Measurements from ENCODE around the gene HINFP. TPM values are rescaled to one million over a fixed set of nuclear protein-coding genes. Genes with fewer than 3 reads are reported as not detected.
A peak's percentile ranks its signal among the peaks of the same experiment; 100 is the strongest.

Gene HINFP
- total and polyA plus RNA-seq, 2 of the 8 experiments (the other 6 are each of a cell fraction or from before 2014, with no cell fraction given), result 35.0 to 37.3 TPM

DNA sequence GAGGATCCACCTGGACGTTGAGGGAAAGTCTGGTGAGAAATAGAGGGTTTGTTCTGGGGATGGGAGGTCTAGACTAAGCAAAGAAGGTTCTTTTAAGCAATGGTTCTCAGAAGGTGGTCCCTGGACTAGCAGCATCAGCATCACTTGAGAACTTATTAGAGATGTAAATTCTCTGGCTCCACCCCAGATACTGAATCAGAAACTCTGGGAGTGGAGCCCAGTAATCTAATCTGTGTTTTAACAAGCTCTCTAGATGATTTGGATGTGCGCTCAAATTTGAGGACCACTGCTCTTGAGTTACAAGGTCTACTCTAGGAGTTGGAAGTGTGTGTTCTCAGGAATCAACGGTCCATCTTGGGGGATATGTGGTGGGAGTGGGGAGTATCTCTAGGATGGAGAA, 24.2 kb downstream of the HINFP start:
- no peak overlapping the region for H3K56ac ChIP-seq (replicated peaks; ENCODE audit: insufficient read length, low read depth, low read length)
- H4K8ac ChIP-seq (ENCODE audit: extremely low read depth, insufficient read depth, low read length), result no peak overlapping the region
- H3K23ac ChIP-seq (ENCODE audit: insufficient read length), result no peak overlapping the region
- H2BK5ac ChIP-seq (ENCODE audit: low read depth, low read length), result no peak overlapping the region
- H3K27me3 ChIP-seq (replicated peaks in 1 of 4; ENCODE audit: control insufficient read depth in 3 of 4, extremely low read depth in 1 of 4, insufficient read depth in 3 of 4, low read length in 3 of 4), result peaks cover 15 to 34% (median 27%) of the 10 kb centered on the region in 4 experiments
- H3K79me1 ChIP-seq (ENCODE audit: low read depth, low read length), result no peaks in the 10 kb centered on the region
- H2BK15ac ChIP-seq (ENCODE audit: low read length), result peak overlapping the region; percentile 76
- H3K9ac ChIP-seq (replicated peaks in 1 of 4; ENCODE audit: extremely low read depth in 1 of 4, low read depth in 3 of 4, low read length in 3 of 4), result no peak overlapping the region
- no peak overlapping the region for H3K27ac ChIP-seq (ENCODE audit: low read depth, low read length)
- no peak overlapping the region for H3K18ac ChIP-seq (ENCODE audit: extremely low read depth, low read length)
- H2BK12ac ChIP-seq (ENCODE audit: low read depth, low read length), result no peak overlapping the region
- H2BK120ac ChIP-seq (replicated peaks; ENCODE audit: low read depth, low read length), result no peak overlapping the region
- H3K79me2 ChIP-seq (ENCODE audit: control insufficient read depth in 1 of 2, insufficient read depth in 2 of 2, low read length in 2 of 2), result no peaks in the 10 kb centered on the region
- no peak overlapping the region for H4K5ac ChIP-seq (ENCODE audit: insufficient read length, low read depth, low read length)
- H3K36me3 ChIP-seq (ENCODE audit: control insufficient read depth in 2 of 4, insufficient read depth in 4 of 4, low read length in 3 of 4), result no peaks in the 10 kb centered on the region
- H3K4me2 ChIP-seq (ENCODE audit: insufficient read depth in 1 of 2, low read depth in 2 of 2, low read length in 2 of 2), result no peak overlapping the region
- H2AK5ac ChIP-seq (ENCODE audit: low read depth, low read length), result no peak overlapping the region
- no peak for FAIRE-seq
- no peaks in the 10 kb centered on the region for H3K9me3 ChIP-seq (ENCODE audit: insufficient read depth in 2 of 2, low read depth in 1 of 2, low read length in 1 of 2)
- H4K20me1 ChIP-seq (replicated peaks in 1 of 2; ENCODE audit: control insufficient read depth in 1 of 2, insufficient read depth in 2 of 2, low read length in 2 of 2), result no peaks in the 10 kb centered on the region
- ChIA-PET POLR2A (ENCODE audit: partially characterized antibody) (interaction anchor here (1.0 to 2.5 kb wide), 6 partner anchors 9 to 172 kb away, joined by 3 to 6 read pairs (median 3); a partner anchor contains a TSS), CTCF (ENCODE audit: partially characterized antibody) (interaction anchor here (0.6 to 23.6 kb wide), 18 partner anchors 8 to 528 kb away, joined by 3 to 389 read pairs (median 4); partner anchors contain the start of genes CBL, NHERF4 and NLRX1)
- DNase-seq (ENCODE audit: low read depth in 1 of 2, low spot score in 2 of 2), result no peak
- WGBS, 2 experiments (ENCODE audit: extremely low coverage in 1 of 2, insufficient coverage in 1 of 2, insufficient read length in 1 of 2, insufficient replicate concordance in 2 of 2, low coverage in 1 of 2, low lambda C conversion rate in 2 of 2, missing lambda C conversion rate in 1 of 2), result 65% methylated on average over 3 of the region's 3 CpGs; no CpG with 5 or more reads in 1 of the 2 experiments
- H2BK20ac ChIP-seq (ENCODE audit: low read length), result no peak overlapping the region
- no peak overlapping the region for H3K4me3 ChIP-seq (ENCODE audit: extremely low read depth in 1 of 4, insufficient read depth in 2 of 4, low read depth in 3 of 4, low read length in 4 of 4)
- H2AFZ ChIP-seq (ENCODE audit: low read length), result peak overlapping the region; percentile 73; the same call in 1 of the 2 replicates
- H3K4ac ChIP-seq (replicated peaks; ENCODE audit: insufficient read length, low read depth, low read length), result no peak overlapping the region
- H3K23me2 ChIP-seq (ENCODE audit: low read depth, low read length), result peaks cover 12% of the 10 kb centered on the region; the same call in 1 of the 2 replicates
- H3K4me1 ChIP-seq (replicated peaks in 1 of 4; ENCODE audit: control insufficient read depth in 3 of 4, insufficient read depth in 4 of 4, low read length in 3 of 4), result peaks cover 5 to 16% (median 11%) of the 10 kb centered on the region in 4 experiments
- H4K91ac ChIP-seq (replicated peaks; ENCODE audit: insufficient read length, low read length), result no peak overlapping the region
- no peak overlapping the region for H3K14ac ChIP-seq (ENCODE audit: insufficient read length)
- no peak for TF ChIP-seq KDM5A (IDR thresholded peaks at IDR 0.05; ENCODE audit: low read length)
- TF ChIP-seq, protein P1, sequence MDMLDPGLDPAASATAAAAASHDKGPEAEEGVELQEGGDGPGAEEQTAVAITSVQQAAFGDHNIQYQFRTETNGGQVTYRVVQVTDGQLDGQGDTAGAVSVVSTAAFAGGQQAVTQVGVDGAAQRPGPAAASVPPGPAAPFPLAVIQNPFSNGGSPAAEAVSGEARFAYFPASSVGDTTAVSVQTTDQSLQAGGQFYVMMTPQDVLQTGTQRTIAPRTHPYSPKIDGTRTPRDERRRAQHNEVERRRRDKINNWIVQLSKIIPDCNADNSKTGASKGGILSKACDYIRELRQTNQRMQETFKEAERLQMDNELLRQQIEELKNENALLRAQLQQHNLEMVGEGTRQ (IDR thresholded peaks at IDR 0.05; ENCODE audit: low read length), result no peak
- TF ChIP-seq JUN (IDR thresholded peaks at IDR 0.05; ENCODE audit: low read depth, low read length), result no peak
- TF ChIP-seq KDM1A (IDR thresholded peaks at IDR 0.05; ENCODE audit: borderline replicate concordance, low read length), result no peak
- no peak for TF ChIP-seq CBX5 (IDR thresholded peaks at IDR 0.05; ENCODE audit: low read depth, low read length)
- TF ChIP-seq POLR2A (IDR thresholded peaks at IDR 0.05; ENCODE audit: control extremely low read depth in 1 of 2, low read depth in 2 of 2, low read length in 2 of 2), result no peak
- TF ChIP-seq KDM4A (IDR thresholded peaks at IDR 0.05; ENCODE audit: low read depth, low read length, severe bottlenecking), result no peak
- TF ChIP-seq GABPA (IDR thresholded peaks at IDR 0.05; ENCODE audit: borderline replicate concordance, insufficient read depth, low read length), result no peak
- no peak for TF ChIP-seq SIRT6 (IDR thresholded peaks at IDR 0.05; ENCODE audit: low read length)
- TF ChIP-seq NANOG (IDR thresholded peaks at IDR 0.05; ENCODE audit: insufficient read depth, low read depth, low read length, poor library complexity, severe bottlenecking), result no peak
- TF ChIP-seq, protein P2, sequence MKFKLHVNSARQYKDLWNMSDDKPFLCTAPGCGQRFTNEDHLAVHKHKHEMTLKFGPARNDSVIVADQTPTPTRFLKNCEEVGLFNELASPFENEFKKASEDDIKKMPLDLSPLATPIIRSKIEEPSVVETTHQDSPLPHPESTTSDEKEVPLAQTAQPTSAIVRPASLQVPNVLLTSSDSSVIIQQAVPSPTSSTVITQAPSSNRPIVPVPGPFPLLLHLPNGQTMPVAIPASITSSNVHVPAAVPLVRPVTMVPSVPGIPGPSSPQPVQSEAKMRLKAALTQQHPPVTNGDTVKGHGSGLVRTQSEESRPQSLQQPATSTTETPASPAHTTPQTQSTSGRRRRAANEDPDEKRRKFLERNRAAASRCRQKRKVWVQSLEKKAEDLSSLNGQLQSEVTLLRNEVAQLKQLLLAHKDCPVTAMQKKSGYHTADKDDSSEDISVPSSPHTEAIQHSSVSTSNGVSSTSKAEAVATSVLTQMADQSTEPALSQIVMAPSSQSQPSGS (IDR thresholded peaks at IDR 0.05; ENCODE audit: low read length), result no peak

Data from H1 (cell line).